Erythroblast (primary cell): ENCODE data around the gene PIGZ.

Experiments
- GATA1 ChIP-seq: IDR thresholded peaks from 2 replicates; pipeline ENCODE4 v1.6.1; 2011; ENCODE audit warnings: low read depth, mild to moderate bottlenecking, control low read depth, low read length, moderate library complexity
- POLR2A ChIP-seq: IDR thresholded peaks from 2 replicates; pipeline ENCODE4 v1.6.1; 2011; ENCODE audit warnings: mild to moderate bottlenecking, low read length

DNA sequence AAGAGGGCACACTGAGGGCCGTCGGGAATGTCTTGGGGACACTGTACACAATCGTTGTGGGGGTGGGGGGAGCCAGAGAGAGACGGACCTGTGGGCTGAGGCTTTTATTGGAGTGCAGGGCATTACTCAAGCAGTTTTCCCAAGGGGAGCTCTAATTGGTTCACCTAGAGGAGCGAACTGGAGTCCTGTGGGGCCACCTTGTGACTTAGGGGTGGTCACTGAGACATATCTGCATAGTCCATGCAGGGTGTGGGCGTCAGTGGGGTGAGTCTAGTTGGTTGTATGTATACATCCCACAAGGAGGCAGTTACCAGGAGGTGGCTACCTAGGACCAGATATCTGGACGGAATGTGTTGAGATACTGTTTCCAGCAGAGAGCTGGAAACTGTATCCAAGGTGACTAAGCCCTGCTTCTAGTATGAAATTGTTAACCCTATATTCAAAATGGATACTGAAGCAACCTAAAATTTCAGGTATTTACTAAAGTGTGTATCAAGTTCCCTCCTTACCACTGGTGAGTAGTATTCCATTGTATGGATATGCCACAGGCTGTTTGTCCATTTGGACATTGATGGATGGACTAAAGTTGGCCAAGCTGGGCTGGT lies 2.6 kb upstream of the PIGZ start:
- TF ChIP-seq POLR2A (no peak), GATA1 (no peak)
